ENCODE results near the gene POLR3A.

POLR3A gene

DNA sequence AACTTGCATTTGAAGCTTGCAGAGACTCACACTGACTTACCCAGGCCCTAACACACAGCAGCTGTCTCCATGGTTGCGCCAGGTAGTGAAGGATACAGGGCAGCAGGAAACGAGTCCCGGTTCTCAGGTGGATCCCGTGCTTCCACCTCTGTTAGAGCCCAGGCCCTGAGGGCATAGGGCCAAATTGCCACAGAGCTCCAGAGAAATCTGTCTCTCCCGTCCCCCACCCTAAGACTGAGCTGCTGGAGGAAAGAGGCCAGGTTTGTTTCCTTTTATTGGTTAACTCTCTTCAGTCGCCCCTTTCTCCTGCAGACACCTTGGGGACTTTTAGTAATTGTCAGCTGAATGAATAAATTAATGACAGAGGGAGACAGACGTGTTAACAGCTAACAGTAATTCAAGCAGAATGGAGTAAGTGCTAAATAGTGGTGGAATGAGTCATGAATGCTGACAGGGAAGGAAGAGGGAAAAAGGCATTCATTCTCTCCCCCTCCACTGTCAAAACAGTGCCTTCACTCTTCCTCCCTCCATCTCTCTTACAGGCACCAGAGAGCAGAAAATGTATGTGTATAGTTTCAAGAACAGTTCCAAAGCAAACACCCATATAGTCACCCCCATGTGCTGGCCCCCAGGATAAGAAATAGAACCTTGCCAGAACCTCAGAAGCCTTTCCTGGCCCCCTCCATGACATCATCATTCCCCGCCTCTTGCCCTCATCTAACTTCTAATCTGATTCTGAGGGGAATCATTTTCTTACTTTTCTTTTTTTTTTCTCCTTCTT lies 86.0 kb downstream of the POLR3A start:
- DNase-seq (ENCODE audit: low read depth) = no peak

DNA sequence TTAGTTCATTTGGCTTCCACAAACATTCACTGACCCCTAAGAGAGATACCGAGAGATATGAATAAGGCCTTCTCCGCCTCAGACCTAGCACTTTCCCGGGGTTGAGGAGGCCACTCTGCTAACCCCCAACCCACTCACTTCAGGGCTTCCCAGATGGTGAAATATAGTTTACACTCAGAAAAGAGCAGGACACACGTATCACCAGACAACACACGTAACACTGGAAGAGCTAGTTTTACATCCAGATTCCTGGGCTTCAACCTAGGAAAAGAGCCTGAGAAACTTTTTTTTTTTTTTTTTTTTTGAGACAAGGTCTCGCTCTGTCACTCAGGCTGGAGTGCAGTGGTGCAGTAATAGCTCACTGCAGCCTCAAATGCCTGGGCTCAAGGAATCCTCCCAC lies 87.5 kb downstream of the POLR3A start:
- no peak for DNase-seq (ENCODE audit: low read depth)

DNA sequence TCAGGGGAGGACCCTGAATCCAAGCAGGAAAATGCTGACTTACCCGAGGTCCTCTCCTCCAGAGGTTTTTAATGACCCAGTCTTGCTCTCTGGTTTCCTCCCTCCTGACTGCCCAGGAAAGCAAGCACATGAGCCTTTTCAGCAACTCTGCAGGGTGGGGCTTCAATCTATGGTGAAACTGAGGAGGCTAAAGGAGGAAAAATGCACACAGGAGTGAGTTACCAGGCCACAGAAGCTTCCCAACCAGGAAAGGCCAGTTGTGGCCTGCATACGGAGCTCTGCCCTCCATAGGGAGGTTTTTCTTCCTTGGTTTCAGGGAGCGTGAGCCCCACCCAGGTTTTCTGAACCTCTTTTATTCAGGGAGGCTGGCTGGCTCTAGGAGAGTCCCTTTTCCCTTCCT lies 88.7 kb downstream of the POLR3A start:
- DNase-seq (ENCODE audit: low read depth) = no peak

DNA sequence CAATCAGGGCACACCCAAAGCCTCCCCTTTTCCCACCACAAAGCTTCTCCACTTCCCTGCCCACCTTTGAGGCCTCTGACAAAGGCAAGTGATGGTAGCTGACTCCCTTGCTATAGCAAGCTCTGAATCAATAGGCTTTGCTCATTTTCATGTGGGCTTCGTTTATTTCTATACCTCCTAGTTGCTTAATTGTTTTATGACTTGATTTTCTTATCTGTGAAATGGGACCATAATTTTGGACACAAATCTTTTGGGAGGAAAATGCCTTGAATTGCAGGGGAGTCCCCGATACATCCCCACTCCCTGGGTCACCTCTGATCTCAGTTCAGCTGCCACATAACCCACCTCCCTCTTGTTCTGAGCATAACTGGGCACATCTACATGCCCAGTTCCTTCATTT lies 89.1 kb downstream of the POLR3A start:
- DNase-seq (ENCODE audit: low read depth) = no peak

DNA sequence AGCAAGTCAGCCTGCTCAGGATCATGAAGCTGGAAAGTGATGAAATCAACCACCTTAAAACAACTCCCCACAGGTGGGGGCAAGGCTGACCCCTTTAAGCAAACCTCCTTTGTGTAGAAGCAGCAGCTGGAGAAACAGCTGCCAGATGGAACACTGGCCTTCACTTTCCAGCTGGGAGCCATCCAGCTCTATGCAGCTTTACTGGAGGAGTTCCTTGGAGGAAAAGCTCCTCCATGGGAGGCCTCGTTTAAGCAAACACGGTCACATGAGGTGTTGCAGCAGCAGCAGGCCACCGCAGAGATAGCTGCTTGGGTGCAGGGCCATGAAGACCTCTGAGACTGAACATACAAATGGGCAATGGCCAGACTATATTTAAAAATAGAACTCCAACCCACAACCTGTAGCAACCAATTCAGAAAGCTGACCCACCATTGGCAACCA lies 89.7 kb downstream of the POLR3A start:
- DNase-seq (ENCODE audit: low read depth) = no peak

DNA sequence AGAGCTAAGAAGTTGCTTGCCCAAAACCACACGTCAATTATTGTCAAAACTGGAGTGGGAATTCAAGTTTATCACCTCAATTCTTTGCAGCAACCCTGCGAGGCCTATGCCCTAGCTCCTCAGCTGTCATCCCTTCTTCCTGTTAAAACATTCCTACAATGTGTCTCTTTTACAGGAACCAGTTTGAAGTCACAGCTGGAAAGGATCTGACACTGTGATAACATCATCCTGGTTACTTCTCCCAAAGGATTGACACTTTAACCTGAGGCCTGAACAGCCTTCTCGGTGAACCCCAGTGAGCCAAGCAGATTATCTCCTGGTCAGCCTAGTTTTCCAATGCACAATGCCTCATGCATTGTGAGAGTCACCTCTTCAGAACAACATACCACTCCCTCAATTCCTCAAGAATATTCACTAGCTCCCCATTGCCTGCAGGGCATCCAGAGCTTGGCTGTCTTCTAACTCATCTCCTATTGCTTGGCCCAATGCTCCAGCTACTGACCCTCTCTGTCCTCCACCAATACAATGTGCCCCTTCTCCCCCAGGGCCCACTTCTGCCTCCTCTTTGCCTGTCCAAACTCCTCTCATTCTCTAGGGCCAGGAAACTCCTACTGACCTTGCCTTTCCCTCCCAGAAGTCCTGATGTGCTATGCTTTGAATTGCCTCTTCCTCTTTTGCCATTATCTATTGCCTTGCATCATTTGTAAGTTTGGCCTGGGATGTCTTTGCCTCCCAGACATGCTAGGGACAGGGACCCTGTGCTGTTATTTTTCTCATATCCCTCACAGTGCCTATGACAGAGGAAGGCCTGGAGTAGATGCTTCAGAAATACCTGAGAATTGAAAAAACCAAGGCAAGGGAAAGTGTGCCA lies 92.4 kb downstream of the POLR3A start:
- no peak for DNase-seq (ENCODE audit: low read depth)

DNA sequence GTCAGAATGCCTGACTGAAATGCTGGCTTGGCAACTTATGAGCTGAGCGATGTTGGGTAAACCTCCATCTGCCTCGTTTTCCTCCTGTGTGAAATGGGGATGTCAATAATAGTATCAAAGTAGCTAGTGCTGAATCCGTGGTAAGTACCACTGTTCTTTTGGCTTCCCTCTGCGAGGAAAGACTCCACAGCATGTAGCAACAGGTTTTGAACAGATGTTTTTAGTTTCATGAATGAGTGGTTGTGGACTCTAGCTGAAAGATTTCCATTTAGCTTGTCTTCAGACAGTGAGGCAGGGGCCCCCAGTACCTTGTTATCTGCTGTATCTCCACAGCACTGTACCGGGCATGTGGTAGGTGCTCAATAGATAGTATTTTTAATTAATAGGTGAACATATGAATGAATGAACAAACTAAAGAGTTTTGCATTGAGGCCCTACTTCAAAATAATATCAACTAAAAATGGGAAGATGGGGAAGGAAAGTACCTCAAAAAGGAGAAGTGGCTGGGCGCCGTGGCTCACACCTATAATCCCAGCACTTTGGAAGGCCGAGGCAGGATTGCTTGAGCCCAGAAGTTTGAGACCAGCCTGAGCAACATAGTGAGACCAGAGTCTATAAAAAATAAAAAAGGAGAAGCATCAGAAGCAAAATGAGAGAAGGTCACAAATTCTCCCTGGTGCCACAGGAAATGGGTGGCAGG lies 97.1 kb downstream of the POLR3A start:
- no peak for DNase-seq (ENCODE audit: low read depth)

DNA sequence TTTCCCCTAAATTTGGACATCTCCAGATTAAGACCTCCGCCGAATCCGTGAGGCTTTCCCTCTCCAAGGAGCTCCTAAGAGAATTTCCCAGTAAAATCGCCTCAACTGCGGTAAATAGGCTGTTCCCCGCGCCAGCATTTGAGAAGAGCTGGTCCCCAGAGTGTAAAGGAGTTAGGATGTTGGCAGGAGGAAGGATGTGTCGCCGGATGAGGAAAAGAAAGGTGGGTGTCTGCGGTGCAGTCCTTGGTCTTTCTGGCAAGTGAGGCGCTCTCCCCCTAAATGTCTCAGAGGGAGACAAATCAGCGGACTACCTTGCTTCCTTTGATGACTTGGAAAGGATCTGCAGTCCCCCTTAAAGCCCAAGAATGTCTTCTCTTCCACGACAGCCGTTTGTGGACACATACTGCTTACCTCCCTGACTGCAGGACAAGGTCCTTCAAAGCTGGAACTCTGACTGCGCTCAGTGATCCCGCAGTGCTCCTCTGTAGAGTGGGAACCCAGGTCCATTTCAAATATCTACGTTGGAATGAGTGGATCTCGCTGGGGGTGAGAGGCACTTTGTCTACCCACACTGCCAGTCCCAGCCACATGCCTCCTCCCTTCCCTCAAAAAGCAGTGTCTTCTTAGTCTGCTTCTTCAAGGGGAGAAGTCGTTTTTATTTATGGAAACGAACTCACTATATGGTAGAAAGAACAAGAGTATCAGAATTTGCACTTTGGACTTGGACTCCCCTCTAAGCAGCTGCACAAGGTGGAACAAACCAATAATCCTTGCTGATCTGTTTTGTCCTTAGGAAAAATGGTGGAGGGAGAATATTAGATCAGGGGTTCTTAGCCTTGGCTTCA lies 101.7 kb downstream of the POLR3A start:
- DNase-seq (ENCODE audit: low read depth) = no peak

DNA sequence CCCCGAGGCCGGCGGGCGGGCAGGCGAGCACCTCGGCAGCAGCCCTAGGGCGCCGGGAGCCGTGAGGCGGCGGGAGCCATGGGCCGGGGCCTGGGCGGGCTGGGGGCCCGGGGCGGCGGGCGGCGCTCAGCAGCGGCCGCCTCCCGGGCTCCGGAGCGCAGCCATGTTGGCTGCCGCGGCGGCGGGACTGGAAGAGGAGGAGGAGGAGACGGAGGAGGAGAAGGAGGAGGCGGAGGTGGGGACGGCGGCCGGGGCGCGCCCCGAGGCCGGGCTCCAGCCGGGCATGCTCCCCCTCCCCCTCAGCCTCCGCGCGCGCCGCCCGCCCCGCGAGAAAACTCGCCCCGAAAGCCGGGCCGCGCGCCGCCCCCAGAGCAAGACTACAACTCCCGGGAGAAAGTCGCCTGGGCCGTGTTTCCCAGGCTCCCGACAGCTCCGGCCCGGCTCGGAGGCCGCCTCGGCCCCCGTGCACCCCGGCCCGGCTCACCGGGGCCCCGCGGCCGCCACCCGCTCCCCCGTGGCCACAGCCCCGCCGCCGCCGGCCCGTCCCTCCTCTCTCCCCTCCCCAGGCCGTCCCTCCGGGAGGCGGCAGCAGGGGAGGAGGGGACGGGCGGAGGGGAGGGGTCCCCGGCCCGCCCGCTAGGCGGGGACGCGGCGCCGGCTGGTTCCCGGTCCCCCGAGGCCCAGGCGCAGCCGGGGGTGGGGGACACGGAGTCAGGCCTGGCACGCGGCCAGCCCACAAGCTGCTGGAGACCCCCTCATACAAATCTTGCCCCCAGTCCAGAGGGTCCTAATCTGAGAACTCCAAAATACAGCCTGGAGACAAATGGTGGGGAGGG lies 102.5 kb downstream of the POLR3A start, which contains the start of gene DLG5:
Gene DLG5 (minus strand): TSS at position 190 of the 836 bp plus-strand sequence. CDS start 235 bp downstream, outside the sequence.
- no peak for DNase-seq (ENCODE audit: low read depth)

DNA sequence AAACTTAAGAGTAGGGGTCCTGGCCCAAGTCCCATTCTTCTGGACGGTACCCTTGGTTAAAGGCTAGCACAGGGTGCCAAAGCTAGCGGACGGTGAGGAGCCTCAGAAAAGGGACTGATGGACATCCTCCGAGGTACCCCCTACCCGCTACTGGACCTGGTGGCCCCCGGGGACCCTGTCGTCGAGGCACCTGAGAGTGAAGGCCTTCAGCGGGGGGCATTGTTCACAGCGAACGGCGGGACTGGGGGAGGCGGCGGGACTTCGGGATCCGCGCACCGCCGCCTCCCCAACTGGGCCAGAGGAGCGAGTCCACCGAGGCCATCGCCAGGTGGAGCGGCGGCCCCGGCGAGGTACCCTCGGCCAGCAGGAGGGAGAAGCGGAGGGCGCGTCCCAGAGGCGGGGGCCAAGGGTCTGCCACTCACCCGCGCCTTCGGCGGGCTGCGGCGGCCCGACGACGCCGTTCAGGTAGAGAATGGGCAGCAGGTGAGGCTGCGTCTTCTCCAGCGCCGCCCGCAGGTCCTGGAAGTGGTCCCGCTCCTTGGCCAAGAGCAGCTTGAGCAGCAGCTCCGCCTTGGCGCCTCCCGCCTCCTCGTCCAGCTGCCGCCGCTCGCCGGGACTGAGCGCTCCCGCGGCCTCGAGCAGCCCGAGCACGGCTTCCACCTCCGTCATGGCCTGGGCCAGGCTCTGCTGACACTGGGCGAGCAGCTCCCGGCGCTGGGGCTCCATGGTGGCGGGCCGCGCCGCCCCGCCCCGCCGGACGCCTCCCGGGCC lies 103.3 kb downstream of the POLR3A start:
- no peak for DNase-seq (ENCODE audit: low read depth)

DNA sequence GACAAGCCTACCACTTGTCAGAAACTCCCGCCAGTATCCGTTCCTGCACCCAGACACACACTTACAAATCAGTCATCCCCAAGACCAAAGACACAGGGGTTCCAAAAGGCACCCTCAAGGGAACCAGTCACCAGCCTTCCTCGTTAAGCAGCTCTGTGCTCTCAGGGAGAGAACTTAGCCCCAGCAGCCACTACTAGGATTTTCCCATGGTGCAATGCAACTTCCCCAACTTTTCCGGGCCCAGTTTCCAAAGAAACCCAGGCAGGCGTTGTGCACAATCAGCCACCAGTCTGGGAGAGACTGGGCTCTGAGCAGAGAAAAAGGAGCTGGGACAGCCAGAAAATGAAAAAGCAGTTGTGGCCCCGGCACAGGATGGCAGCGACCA lies 103.9 kb downstream of the POLR3A start:
- no peak for DNase-seq (ENCODE audit: low read depth)

DNA sequence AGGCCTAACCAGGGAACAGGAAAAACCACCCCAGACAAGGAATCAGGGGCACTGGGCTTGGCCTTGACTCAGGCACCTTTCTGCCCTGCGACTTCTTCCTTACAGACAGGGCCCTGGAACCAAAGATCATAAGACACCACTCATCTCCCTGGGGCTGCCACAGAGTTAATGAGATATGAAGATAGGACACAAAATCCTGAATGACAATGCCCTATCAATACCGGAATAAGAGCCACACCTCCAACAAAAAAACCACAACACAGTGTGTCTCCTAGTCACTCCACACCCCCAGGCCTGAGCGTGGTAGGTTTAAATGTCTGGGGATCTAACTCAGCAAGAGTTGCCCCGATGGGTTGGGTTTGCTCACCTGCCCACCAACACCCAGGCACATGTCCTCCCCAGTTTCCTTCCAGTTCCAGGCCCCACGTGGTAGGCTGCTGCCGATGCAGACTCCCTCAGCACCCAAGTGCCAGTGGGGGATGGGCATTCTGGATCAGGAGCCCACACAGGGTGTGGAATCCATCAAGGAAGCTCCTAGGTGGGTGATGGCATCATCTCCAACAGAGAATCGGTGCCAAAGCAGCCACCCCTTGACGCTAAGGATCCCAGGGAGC lies 106.6 kb downstream of the POLR3A start:
- DNase-seq (ENCODE audit: low read depth) = no peak

DNA sequence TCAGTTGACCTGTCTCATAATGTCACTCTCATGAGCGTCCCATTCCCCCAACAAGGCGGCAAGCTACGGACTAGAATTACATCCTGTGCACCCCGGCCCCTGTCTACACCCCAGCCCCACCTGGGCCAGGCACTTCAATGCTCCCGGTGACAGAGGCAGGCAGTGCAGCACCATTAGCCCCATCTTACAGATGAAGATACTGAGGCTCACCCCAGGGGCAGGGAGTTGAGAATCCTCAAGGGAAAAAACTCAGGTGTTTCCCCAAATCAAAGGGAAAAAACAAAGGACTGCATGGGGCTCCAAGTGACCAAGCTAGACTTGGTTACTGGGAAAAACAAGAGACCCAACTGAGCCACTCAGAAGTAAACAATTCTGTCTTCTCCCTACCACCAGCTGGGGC lies 107.3 kb downstream of the POLR3A start:
- DNase-seq (ENCODE audit: low read depth) = no peak

DNA sequence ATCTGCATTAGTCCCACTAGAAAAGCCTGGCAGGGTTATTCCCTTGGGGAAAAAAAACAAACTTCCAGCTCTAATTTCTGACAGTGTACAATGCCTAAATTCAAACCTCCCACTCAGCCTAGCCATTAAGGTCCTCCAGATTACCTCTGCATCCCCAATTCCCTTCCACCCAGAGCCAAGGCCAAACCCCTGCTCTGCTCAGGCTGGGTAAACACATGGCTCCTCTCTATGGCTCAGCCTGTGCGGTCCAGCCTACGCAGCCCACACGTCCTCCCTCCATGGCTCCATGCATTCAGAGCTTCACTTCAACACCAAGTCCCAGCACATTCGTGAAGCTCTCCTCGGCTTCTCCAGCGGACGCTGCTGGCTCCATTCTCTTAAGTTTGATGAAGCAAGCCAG lies 107.9 kb downstream of the POLR3A start:
- no peak for DNase-seq (ENCODE audit: low read depth)

DNA sequence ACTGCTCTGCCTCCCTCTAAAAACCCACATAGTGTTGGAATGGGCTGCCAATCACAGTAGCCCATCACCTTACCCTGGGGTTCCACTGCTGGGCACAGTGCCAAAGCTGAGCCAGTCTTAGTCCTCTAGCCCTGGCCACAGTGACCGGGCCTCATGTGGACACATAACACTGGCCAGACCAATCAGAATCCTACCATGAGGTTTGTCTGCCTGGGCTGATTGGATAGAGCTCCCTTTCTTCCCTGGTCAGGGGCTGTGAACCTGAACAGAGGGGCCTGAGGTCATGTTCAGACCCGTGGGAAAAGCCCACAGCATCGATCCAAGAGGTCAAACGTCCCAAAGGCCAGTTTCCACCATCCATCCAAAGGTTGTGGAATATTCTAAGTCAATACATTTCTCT lies 108.8 kb downstream of the POLR3A start:
- DNase-seq (ENCODE audit: low read depth) = no peak

DNA sequence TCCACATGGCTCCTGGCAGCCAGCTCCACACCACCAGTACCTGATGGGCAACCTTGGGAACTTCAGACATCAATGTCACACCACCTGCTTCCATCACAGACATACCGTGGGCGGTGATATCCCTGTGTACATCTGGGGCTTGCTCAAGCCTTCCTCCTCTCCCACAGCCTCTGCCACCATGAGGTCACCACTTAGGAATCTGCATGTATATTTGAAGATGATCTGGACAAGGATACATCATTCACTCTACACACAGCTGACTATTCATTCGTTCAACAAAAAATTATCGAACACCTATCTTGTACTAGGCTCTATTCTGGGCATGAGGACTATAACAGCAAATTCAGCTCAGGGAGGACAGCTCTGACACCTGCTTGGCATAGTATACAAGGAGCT lies 109.6 kb downstream of the POLR3A start:
- DNase-seq (ENCODE audit: low read depth) = no peak
